SK-N-SH (cell line): ENCODE measurements around the gene DOP1B.

Source experiments
- EP300 ChIP-seq, 2 experiments: IDR thresholded peaks; 2 replicates each; pipeline versions ENCODE4 v1.4.0 to v1.6.1; 2012; ENCODE audit warnings: borderline replicate concordance in 1 of 2, low read depth in 1 of 2, low read length in 1 of 2
- FOXM1 ChIP-seq: IDR thresholded peaks from 2 replicates; pipeline ENCODE4 v1.4.0; 2012; ENCODE audit warnings: low read depth, mild to moderate bottlenecking
- RFX5 ChIP-seq: IDR thresholded peaks from 2 replicates; pipeline ENCODE4 v1.6.1; 2012; ENCODE audit warnings: mild to moderate bottlenecking, improper control_type of control experiment, low read length
- TCF12 ChIP-seq: IDR thresholded peaks from 2 replicates; pipeline ENCODE4 v1.4.0; 2012
- TF ChIP-seq, protein P1 (sequence below): fragments of 200-600 bp; sonication (generic); IDR thresholded peaks from 2 replicates; pipeline ENCODE4 v1.6.1; 2017; ENCODE audit warnings: antibody characterized with exemption, mild to moderate bottlenecking, moderate library complexity
- TF ChIP-seq, protein P2 (sequence below): IDR thresholded peaks from 2 replicates; pipeline ENCODE4 v1.6.1; 2012; ENCODE audit warnings: mild to moderate bottlenecking, low read depth, low read length, moderate library complexity

DNA sequence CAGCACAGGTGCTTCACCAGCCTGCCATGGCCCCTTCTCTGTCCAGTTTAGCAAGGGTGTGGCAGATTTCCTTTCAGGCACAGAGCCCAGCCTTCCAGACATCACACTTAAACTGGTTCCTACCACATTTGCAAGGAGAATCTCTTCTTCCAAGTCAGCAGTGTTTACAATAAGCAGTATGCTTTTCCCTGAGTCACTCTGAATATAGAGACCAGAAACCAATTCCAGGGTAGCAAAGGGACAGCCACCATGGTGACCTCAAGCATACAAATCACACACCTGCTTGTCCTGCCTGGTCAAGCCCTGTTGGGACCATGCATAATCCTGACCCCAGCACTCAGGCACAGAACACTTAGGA, 30.4 kb upstream of the DOP1B start:
- TF ChIP-seq, protein P1, sequence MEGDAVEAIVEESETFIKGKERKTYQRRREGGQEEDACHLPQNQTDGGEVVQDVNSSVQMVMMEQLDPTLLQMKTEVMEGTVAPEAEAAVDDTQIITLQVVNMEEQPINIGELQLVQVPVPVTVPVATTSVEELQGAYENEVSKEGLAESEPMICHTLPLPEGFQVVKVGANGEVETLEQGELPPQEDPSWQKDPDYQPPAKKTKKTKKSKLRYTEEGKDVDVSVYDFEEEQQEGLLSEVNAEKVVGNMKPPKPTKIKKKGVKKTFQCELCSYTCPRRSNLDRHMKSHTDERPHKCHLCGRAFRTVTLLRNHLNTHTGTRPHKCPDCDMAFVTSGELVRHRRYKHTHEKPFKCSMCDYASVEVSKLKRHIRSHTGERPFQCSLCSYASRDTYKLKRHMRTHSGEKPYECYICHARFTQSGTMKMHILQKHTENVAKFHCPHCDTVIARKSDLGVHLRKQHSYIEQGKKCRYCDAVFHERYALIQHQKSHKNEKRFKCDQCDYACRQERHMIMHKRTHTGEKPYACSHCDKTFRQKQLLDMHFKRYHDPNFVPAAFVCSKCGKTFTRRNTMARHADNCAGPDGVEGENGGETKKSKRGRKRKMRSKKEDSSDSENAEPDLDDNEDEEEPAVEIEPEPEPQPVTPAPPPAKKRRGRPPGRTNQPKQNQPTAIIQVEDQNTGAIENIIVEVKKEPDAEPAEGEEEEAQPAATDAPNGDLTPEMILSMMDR: no peak
- TF ChIP-seq, protein P2, sequence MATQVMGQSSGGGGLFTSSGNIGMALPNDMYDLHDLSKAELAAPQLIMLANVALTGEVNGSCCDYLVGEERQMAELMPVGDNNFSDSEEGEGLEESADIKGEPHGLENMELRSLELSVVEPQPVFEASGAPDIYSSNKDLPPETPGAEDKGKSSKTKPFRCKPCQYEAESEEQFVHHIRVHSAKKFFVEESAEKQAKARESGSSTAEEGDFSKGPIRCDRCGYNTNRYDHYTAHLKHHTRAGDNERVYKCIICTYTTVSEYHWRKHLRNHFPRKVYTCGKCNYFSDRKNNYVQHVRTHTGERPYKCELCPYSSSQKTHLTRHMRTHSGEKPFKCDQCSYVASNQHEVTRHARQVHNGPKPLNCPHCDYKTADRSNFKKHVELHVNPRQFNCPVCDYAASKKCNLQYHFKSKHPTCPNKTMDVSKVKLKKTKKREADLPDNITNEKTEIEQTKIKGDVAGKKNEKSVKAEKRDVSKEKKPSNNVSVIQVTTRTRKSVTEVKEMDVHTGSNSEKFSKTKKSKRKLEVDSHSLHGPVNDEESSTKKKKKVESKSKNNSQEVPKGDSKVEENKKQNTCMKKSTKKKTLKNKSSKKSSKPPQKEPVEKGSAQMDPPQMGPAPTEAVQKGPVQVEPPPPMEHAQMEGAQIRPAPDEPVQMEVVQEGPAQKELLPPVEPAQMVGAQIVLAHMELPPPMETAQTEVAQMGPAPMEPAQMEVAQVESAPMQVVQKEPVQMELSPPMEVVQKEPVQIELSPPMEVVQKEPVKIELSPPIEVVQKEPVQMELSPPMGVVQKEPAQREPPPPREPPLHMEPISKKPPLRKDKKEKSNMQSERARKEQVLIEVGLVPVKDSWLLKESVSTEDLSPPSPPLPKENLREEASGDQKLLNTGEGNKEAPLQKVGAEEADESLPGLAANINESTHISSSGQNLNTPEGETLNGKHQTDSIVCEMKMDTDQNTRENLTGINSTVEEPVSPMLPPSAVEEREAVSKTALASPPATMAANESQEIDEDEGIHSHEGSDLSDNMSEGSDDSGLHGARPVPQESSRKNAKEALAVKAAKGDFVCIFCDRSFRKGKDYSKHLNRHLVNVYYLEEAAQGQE: no peak
- no peak for TF ChIP-seq FOXM1
- no peak for TF ChIP-seq EP300 (IDR thresholded peaks at IDR 0.05; ENCODE audit: borderline replicate concordance in 1 of 2, low read depth in 1 of 2, low read length in 1 of 2)
- TF ChIP-seq RFX5: no peak
- TF ChIP-seq TCF12: no peak
